ENCODE measurements around the gene KLHL22.

Gene KLHL22

DNA sequence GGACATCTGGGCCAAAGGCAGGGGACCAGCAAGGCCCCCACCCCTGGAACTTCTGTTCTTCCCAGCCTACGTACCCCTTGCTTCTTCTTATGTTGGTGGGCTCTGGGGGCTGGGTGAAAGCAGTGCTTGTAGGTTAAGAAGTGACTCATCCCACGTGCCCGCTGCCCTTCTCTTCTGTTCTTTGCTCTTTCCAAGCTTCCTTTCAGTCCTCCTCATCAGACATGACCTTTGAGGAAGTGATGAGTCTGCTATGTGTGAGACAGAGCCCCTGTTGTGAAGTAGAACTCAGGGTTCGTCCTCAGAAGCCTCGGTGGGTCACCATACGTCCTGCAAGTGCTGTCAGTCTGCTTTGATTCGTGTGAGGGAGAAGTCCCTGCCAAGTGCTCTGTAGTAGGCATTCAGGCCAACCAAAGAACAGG lies 24.5 kb upstream of the KLHL22 start:
- H3K27ac Mint-ChIP-seq, result peak overlapping the region; percentile 94
- no peak for DNase-seq
- peaks cover 20% of the 10 kb centered on the region for H3K36me3 Mint-ChIP-seq (ENCODE audit: low read depth)
- H3K27me3 Mint-ChIP-seq (ENCODE audit: low read depth, poor library complexity), result no peaks in the 10 kb centered on the region
- peaks cover 45% of the 10 kb centered on the region for H3K4me1 Mint-ChIP-seq
- H3K4me3 Mint-ChIP-seq, result no peak overlapping the region
- H3K9me3 Mint-ChIP-seq, result no peaks in the 10 kb centered on the region
- TF ChIP-seq, protein P1, sequence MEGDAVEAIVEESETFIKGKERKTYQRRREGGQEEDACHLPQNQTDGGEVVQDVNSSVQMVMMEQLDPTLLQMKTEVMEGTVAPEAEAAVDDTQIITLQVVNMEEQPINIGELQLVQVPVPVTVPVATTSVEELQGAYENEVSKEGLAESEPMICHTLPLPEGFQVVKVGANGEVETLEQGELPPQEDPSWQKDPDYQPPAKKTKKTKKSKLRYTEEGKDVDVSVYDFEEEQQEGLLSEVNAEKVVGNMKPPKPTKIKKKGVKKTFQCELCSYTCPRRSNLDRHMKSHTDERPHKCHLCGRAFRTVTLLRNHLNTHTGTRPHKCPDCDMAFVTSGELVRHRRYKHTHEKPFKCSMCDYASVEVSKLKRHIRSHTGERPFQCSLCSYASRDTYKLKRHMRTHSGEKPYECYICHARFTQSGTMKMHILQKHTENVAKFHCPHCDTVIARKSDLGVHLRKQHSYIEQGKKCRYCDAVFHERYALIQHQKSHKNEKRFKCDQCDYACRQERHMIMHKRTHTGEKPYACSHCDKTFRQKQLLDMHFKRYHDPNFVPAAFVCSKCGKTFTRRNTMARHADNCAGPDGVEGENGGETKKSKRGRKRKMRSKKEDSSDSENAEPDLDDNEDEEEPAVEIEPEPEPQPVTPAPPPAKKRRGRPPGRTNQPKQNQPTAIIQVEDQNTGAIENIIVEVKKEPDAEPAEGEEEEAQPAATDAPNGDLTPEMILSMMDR (IDR thresholded peaks at IDR 0.05), result no peak

DNA sequence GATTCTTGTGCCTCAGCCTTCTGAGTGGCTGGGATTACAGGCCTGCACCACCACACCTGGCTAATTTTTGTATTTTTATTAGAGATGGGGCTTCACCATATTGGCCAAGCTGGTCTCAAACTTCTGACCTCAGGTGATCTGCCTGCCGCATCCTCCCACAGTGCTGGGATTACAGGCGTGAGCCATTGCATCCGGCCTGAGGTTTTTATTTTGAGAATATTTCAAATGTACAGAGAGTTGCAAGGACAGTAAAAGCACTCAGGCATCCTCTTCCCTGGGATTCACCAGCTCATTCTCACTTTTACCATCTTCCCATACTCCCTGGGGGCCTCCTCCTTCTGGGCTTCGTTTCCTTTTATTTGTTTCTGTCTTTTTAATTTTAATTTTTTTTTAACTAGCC lies 24.0 kb upstream of the KLHL22 start:
- no peak for DNase-seq
- Mint-ChIP-seq H3K27ac (peak overlapping the region; percentile 94), H3K27me3 (ENCODE audit: low read depth, poor library complexity) (no peaks in the 10 kb centered on the region), H3K36me3 (ENCODE audit: low read depth) (peaks cover 23% of the 10 kb centered on the region), H3K9me3 (no peaks in the 10 kb centered on the region), H3K4me3 (no peak overlapping the region), H3K4me1 (peaks cover 45% of the 10 kb centered on the region)
- TF ChIP-seq, protein P1 (IDR thresholded peaks at IDR 0.05), result no peak

- TF ChIP-seq, protein P1 (IDR thresholded peaks at IDR 0.05), result no peak
- H3K27ac Mint-ChIP-seq, result peak overlapping the region; percentile 85
- H3K9me3 Mint-ChIP-seq, result no peaks in the 10 kb centered on the region
- no peak overlapping the region for H3K4me3 Mint-ChIP-seq
- peaks cover 31% of the 10 kb centered on the region for H3K4me1 Mint-ChIP-seq
- H3K36me3 Mint-ChIP-seq (ENCODE audit: low read depth), result peaks cover 28% of the 10 kb centered on the region
- no peak for DNase-seq
- H3K27me3 Mint-ChIP-seq (ENCODE audit: low read depth, poor library complexity), result no peaks in the 10 kb centered on the region
These were observed 22.4 kb upstream of the KLHL22 start for GRCh38 chr22:20517841-20518592.

GRCh38 chr22:20517422-20517821 lies 21.8 kb upstream of the KLHL22 start:
- peaks cover 3% of the 10 kb centered on the region for H3K27me3 Mint-ChIP-seq (ENCODE audit: low read depth, poor library complexity)
- TF ChIP-seq, protein P1 (IDR thresholded peaks at IDR 0.05), result no peak
- peaks cover 28% of the 10 kb centered on the region for H3K36me3 Mint-ChIP-seq (ENCODE audit: low read depth)
- H3K4me3 Mint-ChIP-seq, result no peak overlapping the region
- H3K27ac Mint-ChIP-seq, result peak overlapping the region; percentile 68
- peaks cover 29% of the 10 kb centered on the region for H3K4me1 Mint-ChIP-seq
- DNase-seq, result no peak
- H3K9me3 Mint-ChIP-seq, result no peaks in the 10 kb centered on the region

DNA sequence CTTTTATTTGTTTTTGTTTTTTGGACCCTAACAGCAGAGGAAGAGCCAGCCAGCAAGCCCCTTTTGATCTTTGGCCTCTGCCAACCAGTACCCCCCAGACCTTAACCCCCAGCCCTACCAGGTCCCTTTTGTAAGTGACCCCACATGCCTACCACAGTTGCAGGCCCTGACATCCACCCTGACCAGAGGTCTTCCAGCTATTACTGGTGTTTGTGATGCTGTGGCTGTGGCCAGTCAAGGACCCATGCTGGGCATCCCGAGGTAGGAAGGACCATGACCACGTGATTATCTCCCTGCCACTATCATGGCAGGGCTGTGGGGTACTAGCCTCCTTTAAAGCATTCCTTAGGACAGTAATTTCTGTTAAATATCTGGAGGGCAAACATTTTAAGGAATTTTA lies 20.8 kb upstream of the KLHL22 start:
- H3K27ac Mint-ChIP-seq, result no peak overlapping the region
- DNase-seq, result no peak
- H3K4me1 Mint-ChIP-seq, result peaks cover 34% of the 10 kb centered on the region
- peaks cover 3% of the 10 kb centered on the region for H3K27me3 Mint-ChIP-seq (ENCODE audit: low read depth, poor library complexity)
- TF ChIP-seq, protein P1 (IDR thresholded peaks at IDR 0.05), result no peak
- H3K36me3 Mint-ChIP-seq (ENCODE audit: low read depth), result peaks cover 28% of the 10 kb centered on the region
- no peak overlapping the region for H3K4me3 Mint-ChIP-seq
- no peaks in the 10 kb centered on the region for H3K9me3 Mint-ChIP-seq
